K562 (cell line): ENCODE results near the gene RAP1GAP2. TPM values are rescaled to one million over a fixed set of nuclear protein-coding genes. Genes with fewer than 3 reads are reported as not detected.

Source experiments
- ATAC-seq: fragments of 200-7000 bp; cut with Tn5 transposase; 3 replicates; pipeline ENCODE4 v1.9.1; 2020; ENCODE audit warnings: moderate library complexity
- BruUV-seq: library from RNA; stranded (reverse); fragments of 400-500 nt; replicated peaks from 2 replicates; lab custom pipeline; 2021; lab: Mats Ljungman, UMichigan
- CTCF ChIA-PET: fragments of 300-600 bp; formaldehyde crosslinking; extraction: SDS; loops from one replicate; lab custom pipeline; 2021; ENCODE audit warnings: low intra/inter-chr PET ratio; lab: Yijun Ruan, JAX
- POLR2A ChIA-PET: fragments of 300-600, 350-650 bp; sonication (Branson Sonifier 250); formaldehyde crosslinking; extraction: SDS; loops from one replicate; lab custom pipeline; 2021; ENCODE audit warnings: antibody characterized with exemption, inconsistent platforms; lab: Yijun Ruan, JAX
- DNase-seq, 4 experiments: peaks; one replicate each; pipeline versions ENCODE4 v3.0.0 to v3.0.0-alpha.2; 2011 to 2018; ENCODE audit warnings: low spot score in 3 of 4, mixed read lengths in 3 of 4; ENCODE audit errors: extremely low read depth in 1 of 4
- FAIRE-seq: peaks from 2 replicates; lab custom pipeline; 2011; peaks lifted over from hg19 to GRCh38; lab: Jason Lieb, UNC
- H2AFZ ChIP-seq: 2 replicates; pipeline ENCODE4 v1.6.0; 2011; ENCODE audit warnings: low read depth, low read length, control low read depth, inconsistent platforms
- H3K27ac ChIP-seq: fragments of 200-600 bp; 3 replicates; pipeline ENCODE4 v1.8.0; 2011; ENCODE audit warnings: low read depth, mild to moderate bottlenecking, control low read depth, inconsistent platforms, low read length, moderate library complexity, mixed read lengths; ENCODE audit errors: extremely low read depth
- H3K27me3 ChIP-seq, 2 experiments: fragments of 300-600 bp in 1 of 2; 2 replicates in 1 of 2; 3 replicates in 1 of 2; pipeline versions ENCODE4 v1.6.0 to v1.8.0; 2011; ENCODE audit warnings: inconsistent platforms in 2 of 2, low read length in 2 of 2, mild to moderate bottlenecking in 1 of 2, mixed read lengths in 1 of 2, moderate library complexity in 1 of 2; ENCODE audit not compliant: control insufficient read depth in 2 of 2, insufficient read depth in 2 of 2
- H3K36me3 ChIP-seq: fragments of 300-600 bp; 3 replicates; pipeline ENCODE4 v1.8.0; 2011; ENCODE audit warnings: mild to moderate bottlenecking, low read length, inconsistent platforms; ENCODE audit not compliant: control insufficient read depth, insufficient read depth
- H3K4me1 ChIP-seq, 2 experiments: fragments of 200-600 bp in 1 of 2; replicated peaks in 1 of 2; 2 replicates in 1 of 2; 3 replicates in 1 of 2; pipeline versions ENCODE4 v1.5.1 to v1.8.0; 2011; ENCODE audit warnings: inconsistent platforms in 2 of 2, low read length in 2 of 2, mild to moderate bottlenecking in 1 of 2, mixed read lengths in 1 of 2, moderate library complexity in 1 of 2; ENCODE audit not compliant: control insufficient read depth in 2 of 2, insufficient read depth in 2 of 2
- H3K4me2 ChIP-seq: 2 replicates; pipeline ENCODE4 v1.6.1; 2011; ENCODE audit warnings: low read length, control low read depth, inconsistent platforms, mixed read lengths; ENCODE audit not compliant: insufficient read depth
- H3K4me3 ChIP-seq: fragments of 200-600 bp; sonication (generic), shearing (Covaris generic); 2 replicates; pipeline ENCODE4 v1.5.1; 2016; ENCODE audit warnings: control low read depth, inconsistent platforms
- H3K79me2 ChIP-seq: fragments of 200-600 bp; 3 replicates; pipeline ENCODE4 v1.8.0; 2011; ENCODE audit warnings: low read length, inconsistent platforms; ENCODE audit not compliant: control insufficient read depth, insufficient read depth
- H3K9ac ChIP-seq, 2 experiments: 2 replicates each; pipeline versions ENCODE4 v1.6.0 to v1.6.1; 2011; ENCODE audit warnings: low read depth in 2 of 2, low read length in 2 of 2, control low read depth in 1 of 2, inconsistent platforms in 1 of 2, mild to moderate bottlenecking in 1 of 2, mixed read lengths in 1 of 2; ENCODE audit not compliant: insufficient read depth in 1 of 2
- H3K9me1 ChIP-seq: one replicate; pipeline ENCODE4 v1.6.0; 2011; ENCODE audit warnings: inconsistent platforms, mild to moderate bottlenecking, low read length, moderate library complexity; ENCODE audit not compliant: control insufficient read depth, insufficient read depth
- H3K9me3 ChIP-seq: replicated peaks from 2 replicates; pipeline ENCODE4 v1.5.1; 2011; ENCODE audit warnings: low read depth, low read length, inconsistent platforms; ENCODE audit not compliant: control insufficient read depth, insufficient read depth
- H4K20me1 ChIP-seq: replicated peaks from 2 replicates; pipeline ENCODE4 v1.6.1; 2011; ENCODE audit warnings: low read length, inconsistent platforms, mixed read lengths; ENCODE audit not compliant: control insufficient read depth, insufficient read depth
- DEAF1 ChIP-seq: fragments of 450-650 bp; formaldehyde crosslinking; IDR thresholded peaks from 2 replicates; pipeline ENCODE4 v1.4.0; 2020; ENCODE audit warnings: mild to moderate bottlenecking, moderate library complexity
- DPF2 ChIP-seq: fragments of 450-650 bp; IDR thresholded peaks from 2 replicates; pipeline ENCODE4 v1.6.1; 2016
- E4F1 ChIP-seq: fragments of 250-450 bp; sonication (Bioruptor Pico); IDR thresholded peaks from 2 replicates; pipeline ENCODE4 v1.5.0; 2021; ENCODE audit warnings: mild to moderate bottlenecking, borderline replicate concordance
- GABPB1 ChIP-seq: sonication (generic); formaldehyde crosslinking; IDR thresholded peaks from 2 replicates; pipeline ENCODE4 v1.8.0; 2022; ENCODE audit warnings: mild to moderate bottlenecking, missing genetic modification reagents
- KAT7 ChIP-seq: sonication (generic); formaldehyde crosslinking; IDR thresholded peaks from 2 replicates; pipeline ENCODE4 v1.8.0; 2022; ENCODE audit warnings: missing genetic modification reagents, mild to moderate bottlenecking, borderline replicate concordance
- LARP7 ChIP-seq: fragments of 450-650 bp; IDR thresholded peaks from 2 replicates; pipeline ENCODE4 v1.6.1; 2016
- SMAD2 ChIP-seq: fragments of 150-350 bp; IDR thresholded peaks from 2 replicates; pipeline ENCODE4 v1.6.1; 2014; ENCODE audit warnings: low read depth, mild to moderate bottlenecking, low read length
- ZKSCAN1 ChIP-seq: fragments of 150-350 bp; IDR thresholded peaks from 2 replicates; pipeline ENCODE4 v1.6.1; 2016; ENCODE audit warnings: low read depth, low read length
- WGBS: fragments of 100-300 bp; shearing (Covaris generic); methylation state at CpG from one replicate; pipeline ENCODE4 v1.1.6; 2016; ENCODE audit warnings: low coverage, mixed read lengths; ENCODE audit not compliant: insufficient coverage; ENCODE audit errors: missing lambda C conversion rate; 5-methylcytosine and 5-hydroxymethylcytosine counted together
- in situ Hi-C: fragments of 300-500 bp; cut with MboI; formaldehyde crosslinking; loops from 4 replicates; pipeline ENCODE4 v1.15.0; 2018; ENCODE audit warnings: inconsistent platforms, mixed read lengths
- intact Hi-C: fragments of 100-400 bp; cut with micrococcal nuclease; formaldehyde crosslinking; loops from 2 replicates; pipeline ENCODE4 v1.14.2; 2022
- polyA plus RNA-seq, 8 experiments: library from polyadenylated mRNA; depleted of rRNA in 4 of 8; stranded (reverse) in 5 of 8; unstranded in 3 of 8; fragments of >200 nt; fragmentation: Nextera tagmentation in 2 of 8; fragmentation: Illumina TruSeq in 1 of 8; extraction: Ambion mirVana in 2 of 8; extraction: Trizol in 1 of 8; gene quantifications; 2 replicates each; pipeline versions ENCODE4 v1.2.1 to v1.2.3, GENCODE V29; 2011 to 2014; ENCODE audit warnings: inconsistent platforms in 1 of 8, missing spikeins in 1 of 8
- total RNA-seq, 7 experiments: library from RNA; depleted of rRNA in 6 of 7; stranded (reverse); fragments of >200 nt in 6 of 7; fragmentation: Illumina TruSeq in 2 of 7; extraction: Trizol in 2 of 7; gene quantifications; 2 replicates each; pipeline versions ENCODE4 v1.2.1 to v1.2.3, GENCODE V29; 2011 to 2021; ENCODE audit warnings: low replicate concordance in 1 of 7
- TF ChIP-seq, protein P1 (sequence below): fragments of 450-650 bp; IDR thresholded peaks from 2 replicates; pipeline ENCODE4 v1.7.1; 2018; ENCODE audit warnings: mild to moderate bottlenecking, low read depth; ENCODE audit not compliant: partially characterized antibody
- TF ChIP-seq, protein P2 (sequence below), 2 experiments: fragments of 450-650 bp; conservative IDR thresholded peaks; 2 replicates each; pipeline ENCODE4 v1.6.1; 2017; ENCODE audit warnings: mild to moderate bottlenecking in 2 of 2, moderate library complexity in 2 of 2

The RAP1GAP2 gene
- total and polyA plus RNA-seq, 9 of the 15 experiments (the other 6 are each of a cell fraction or from before 2014, with no cell fraction given), result 0.01 to 1.3 (median 0.42) TPM; not detected in 1

- peak; percentile 89 to 92 (median 92) for DNase-seq
- no peaks in the 10 kb centered on the region for H4K20me1 ChIP-seq
- no TSS peak for BruUV-seq
- no peak overlapping the region for H3K9ac ChIP-seq
- H3K4me3 ChIP-seq, result no peak overlapping the region
- peaks cover 0 to 16% of the 10 kb centered on the region in 2 experiments; a peak in 3 of 5 replicates for H3K4me1 ChIP-seq
- H3K9me3 ChIP-seq, result no peaks in the 10 kb centered on the region
- peak overlapping the region; percentile 76 for H2AFZ ChIP-seq
- no peaks in the 10 kb centered on the region for H3K9me1 ChIP-seq
- intact Hi-C loops, result no loop called here
- no peaks in the 10 kb centered on the region for H3K79me2 ChIP-seq
- peaks cover 0 to 8% of the 10 kb centered on the region in 2 experiments; a peak in 2 of 5 replicates for H3K27me3 ChIP-seq
- POLR2A ChIA-PET, result interaction anchor here (0.6 kb wide), 2 partner anchors 9 to 78 kb away, joined by 3 to 4 read pairs; no protein-coding TSS in a partner anchor
- FAIRE-seq, result peak; percentile 93
- H3K27ac ChIP-seq, result no peak overlapping the region
- CTCF ChIA-PET, result interaction anchor here (0.6 kb wide), 1 partner anchor 55 kb away, joined by 3 read pairs; no protein-coding TSS in a partner anchor
- peak overlapping the region; percentile 53 for H3K4me2 ChIP-seq
- ATAC-seq, result peak; percentile 100
- in situ Hi-C loops, result no loop called here
- 17% methylated on average over 17 of the region's 21 CpGs for WGBS
- no peaks in the 10 kb centered on the region for H3K36me3 ChIP-seq
- no peak for TF ChIP-seq ZKSCAN1
- peak; percentile 45; the same call in 1 of the 2 replicates for TF ChIP-seq GABPB1 (CRISPR knock-in tag)
- no peak for TF ChIP-seq KAT7
- TF ChIP-seq, protein P1, sequence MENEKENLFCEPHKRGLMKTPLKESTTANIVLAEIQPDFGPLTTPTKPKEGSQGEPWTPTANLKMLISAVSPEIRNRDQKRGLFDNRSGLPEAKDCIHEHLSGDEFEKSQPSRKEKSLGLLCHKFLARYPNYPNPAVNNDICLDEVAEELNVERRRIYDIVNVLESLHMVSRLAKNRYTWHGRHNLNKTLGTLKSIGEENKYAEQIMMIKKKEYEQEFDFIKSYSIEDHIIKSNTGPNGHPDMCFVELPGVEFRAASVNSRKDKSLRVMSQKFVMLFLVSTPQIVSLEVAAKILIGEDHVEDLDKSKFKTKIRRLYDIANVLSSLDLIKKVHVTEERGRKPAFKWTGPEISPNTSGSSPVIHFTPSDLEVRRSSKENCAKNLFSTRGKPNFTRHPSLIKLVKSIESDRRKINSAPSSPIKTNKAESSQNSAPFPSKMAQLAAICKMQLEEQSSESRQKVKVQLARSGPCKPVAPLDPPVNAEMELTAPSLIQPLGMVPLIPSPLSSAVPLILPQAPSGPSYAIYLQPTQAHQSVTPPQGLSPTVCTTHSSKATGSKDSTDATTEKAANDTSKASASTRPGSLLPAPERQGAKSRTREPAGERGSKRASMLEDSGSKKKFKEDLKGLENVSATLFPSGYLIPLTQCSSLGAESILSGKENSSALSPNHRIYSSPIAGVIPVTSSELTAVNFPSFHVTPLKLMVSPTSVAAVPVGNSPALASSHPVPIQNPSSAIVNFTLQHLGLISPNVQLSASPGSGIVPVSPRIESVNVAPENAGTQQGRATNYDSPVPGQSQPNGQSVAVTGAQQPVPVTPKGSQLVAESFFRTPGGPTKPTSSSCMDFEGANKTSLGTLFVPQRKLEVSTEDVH, result no peak
- 0 out of 2 replicates have a peak, but pooled peaks have one; percentile 23 for TF ChIP-seq DPF2
- no peak for TF ChIP-seq DEAF1 (CRISPR knock-in tag)
- TF ChIP-seq E4F1, result no peak
- TF ChIP-seq, protein P2, sequence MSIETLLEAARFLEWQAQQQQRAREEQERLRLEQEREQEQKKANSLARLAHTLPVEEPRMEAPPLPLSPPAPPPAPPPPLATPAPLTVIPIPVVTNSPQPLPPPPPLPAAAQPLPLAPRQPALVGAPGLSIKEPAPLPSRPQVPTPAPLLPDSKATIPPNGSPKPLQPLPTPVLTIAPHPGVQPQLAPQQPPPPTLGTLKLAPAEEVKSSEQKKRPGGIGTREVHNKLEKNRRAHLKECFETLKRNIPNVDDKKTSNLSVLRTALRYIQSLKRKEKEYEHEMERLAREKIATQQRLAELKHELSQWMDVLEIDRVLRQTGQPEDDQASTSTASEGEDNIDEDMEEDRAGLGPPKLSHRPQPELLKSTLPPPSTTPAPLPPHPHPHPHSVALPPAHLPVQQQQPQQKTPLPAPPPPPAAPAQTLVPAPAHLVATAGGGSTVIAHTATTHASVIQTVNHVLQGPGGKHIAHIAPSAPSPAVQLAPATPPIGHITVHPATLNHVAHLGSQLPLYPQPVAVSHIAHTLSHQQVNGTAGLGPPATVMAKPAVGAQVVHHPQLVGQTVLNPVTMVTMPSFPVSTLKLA (conservative IDR thresholded peaks at IDR 0.05), result peak in 1 of 2 experiments; percentile 46; a peak in 1 of 4 replicates
- TF ChIP-seq LARP7, result no peak
- no peak for TF ChIP-seq SMAD2
These were observed 9.9 kb upstream of the RAP1GAP2 start for GRCh38 chr17:2786176-2786881.
